ENCODE data around the gene SLC6A8.
"Not testable (repeated sequence)": the region's sequence is repeated elsewhere in the genome, so short reads cannot be mapped to it uniquely, and the experiment has no call there.

SLC6A8 gene

DNA sequence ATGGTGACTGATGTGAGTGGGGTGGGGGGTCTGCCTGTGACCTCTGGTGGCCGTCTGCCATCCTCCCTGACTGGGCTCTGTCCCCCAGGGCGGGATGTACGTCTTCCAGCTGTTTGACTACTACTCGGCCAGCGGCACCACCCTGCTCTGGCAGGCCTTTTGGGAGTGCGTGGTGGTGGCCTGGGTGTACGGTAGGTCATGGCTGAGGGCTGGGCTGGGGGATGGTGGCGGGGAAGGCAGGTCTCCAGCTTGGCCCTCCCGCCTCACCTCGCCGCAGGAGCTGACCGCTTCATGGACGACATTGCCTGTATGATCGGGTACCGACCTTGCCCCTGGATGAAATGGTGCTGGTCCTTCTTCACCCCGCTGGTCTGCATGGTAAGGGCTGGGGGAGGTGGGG is 6.5 kb downstream of the SLC6A8 start:
- not testable (repeated sequence) for DNase-seq

DNA sequence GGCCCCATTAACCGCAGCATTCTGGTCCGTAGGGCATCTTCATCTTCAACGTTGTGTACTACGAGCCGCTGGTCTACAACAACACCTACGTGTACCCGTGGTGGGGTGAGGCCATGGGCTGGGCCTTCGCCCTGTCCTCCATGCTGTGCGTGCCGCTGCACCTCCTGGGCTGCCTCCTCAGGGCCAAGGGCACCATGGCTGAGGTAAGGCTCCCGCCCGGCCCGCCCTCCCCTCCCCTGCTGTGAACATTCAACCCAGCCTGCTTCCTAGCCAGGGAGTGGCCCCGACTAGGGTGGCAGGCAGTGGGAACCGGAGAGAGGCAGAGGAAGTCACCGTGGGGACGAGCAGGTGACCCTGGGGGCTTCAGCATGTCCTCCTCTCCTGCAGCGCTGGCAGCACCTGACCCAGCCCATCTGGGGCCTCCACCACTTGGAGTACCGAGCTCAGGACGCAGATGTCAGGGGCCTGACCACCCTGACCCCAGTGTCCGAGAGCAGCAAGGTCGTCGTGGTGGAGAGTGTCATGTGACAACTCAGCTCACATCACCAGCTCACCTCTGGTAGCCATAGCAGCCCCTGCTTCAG is 7.1 kb downstream of the SLC6A8 start:
- DNase-seq, result no peak

DNA sequence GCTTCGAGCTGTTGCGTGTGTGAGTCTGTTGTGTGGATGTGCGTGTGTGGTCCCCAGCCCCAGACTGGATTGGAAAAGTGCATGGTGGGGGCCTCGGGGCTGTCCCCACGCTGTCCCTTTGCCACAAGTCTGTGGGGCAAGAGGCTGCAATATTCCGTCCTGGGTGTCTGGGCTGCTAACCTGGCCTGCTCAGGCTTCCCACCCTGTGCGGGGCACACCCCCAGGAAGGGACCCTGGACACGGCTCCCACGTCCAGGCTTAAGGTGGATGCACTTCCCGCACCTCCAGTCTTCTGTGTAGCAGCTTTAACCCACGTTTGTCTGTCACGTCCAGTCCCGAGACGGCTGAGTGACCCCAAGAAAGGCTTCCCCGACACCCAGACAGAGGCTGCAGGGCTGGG is 8.4 kb downstream of the SLC6A8 start:
- DNase-seq, result no peak

DNA sequence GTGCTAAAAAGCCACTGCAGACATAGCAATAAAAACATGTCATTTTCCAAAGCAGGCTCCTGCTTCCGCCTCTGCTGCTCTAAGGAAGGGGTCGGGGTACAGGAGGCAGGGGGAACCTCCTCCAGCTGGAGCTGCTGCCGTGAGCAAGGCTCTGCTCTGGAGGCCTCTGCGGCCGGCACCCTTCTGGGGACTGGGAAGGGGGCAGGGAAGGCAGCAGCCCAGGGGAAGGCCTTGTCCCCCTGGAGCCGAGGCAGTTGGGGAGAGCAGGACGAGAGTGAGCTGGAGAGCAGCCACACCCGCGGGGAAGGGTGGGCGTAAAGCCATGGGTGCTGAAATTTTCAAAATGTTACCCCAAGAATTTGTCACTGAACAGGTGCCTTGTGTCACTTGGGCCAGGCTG is 8.8 kb downstream of the SLC6A8 start:
- not testable (repeated sequence) for DNase-seq

DNA sequence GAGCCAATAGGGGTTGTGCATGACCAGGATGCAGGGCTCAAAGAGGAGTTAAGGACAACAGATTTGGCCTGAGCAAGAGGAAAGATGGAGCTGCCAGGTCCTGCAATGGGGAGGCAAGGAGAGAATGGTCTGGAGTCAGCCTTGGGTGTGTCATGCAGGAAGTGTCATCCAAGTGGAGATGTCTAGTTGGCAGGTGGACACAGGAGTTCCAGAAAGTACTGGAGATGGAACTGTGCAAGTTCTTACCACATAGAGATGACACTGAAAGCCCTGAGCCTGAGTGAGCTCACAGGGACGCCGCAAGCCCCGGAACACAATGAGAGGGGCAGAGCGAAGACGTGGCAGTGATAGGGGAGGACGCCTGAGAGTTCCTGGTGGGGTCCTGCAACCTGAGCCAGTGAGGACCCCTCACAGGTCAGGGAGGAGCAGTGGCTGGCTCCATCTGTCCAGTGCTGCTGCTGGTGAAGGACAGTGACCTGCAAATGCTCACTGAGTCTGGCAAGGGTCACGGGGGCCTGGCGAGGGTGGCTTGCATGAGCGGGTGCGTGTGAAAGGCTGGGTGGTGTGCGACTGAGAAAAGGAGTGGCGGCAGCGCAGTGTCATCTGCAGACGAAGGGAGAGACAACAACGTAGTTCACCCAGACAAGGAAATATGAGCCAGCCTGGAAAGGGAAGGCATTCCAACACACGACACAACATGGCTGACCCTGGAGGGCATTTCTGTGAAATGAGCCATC is 9.4 kb downstream of the SLC6A8 start:
- DNase-seq, result not testable (repeated sequence)

DNA sequence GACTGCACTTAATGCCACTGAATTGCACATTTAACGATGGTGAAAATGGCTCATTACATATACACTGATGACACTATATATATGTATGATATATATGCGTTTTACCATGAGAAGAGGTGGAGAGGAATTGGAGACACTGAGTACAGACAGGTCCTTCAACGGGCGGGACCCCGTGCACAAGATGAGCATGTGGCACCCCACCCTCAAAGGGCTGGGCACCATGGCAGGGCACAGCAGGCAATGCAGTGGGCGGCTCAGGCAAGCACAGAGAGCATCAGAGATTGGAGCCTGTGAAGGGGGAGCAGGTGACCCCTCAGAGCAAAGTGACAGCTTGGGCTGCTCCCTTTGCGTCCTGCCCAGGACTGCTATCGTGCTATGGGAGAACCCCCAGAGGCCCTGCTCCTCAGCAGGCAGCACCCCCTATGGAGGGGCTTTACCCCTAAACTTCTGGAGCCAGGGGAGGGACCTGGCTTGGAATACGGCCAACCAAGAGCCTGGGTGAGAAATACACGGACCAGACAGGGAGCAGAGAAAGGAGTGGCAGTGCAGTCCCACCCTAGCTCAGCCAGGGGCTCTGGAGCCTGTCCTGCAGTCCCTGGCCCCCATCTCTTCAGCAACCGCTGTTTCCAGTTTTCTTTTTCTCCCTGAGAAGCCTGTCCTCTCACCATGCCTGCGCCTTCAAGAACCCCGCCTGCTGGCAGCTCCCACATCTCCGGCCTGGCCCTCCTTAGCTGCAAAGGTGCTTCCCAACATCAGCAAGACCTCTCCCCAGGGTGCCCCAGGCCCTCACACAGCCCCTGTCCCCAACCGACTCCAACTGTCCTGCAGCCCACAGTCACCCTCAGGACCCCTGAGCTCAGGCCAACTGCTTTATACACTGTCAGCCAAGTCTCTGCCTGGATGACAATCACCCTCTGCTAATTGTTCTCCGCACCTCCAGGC is 10.5 kb downstream of the SLC6A8 start:
- DNase-seq, result no peak

DNA sequence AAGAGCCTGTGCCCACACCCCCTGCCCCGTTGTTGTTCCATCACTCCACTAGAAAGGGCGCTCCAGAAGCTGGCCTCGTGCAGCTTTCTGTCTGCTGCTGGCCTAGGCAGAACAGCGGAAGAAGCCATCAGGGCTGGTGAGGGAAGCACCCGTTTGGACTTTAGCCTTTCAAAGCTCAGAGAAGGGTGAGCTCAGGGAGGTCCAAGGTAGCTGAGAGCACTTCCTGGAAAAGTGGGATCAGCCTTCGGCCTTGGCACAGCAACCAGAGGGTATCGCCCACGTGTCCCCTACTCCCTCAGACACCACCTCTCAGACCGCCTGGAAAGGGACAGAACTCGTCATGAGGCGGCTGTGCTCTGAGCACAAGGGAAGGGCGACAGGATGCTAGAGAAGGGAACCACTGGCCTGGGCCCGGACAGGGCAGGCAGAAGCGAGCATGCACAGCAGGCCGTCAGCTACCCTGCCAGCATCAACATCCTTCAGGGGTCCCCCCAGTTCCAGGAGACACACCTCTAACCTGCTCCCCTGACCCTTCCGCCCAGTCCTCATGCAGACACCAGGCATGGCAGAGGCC is 11.6 kb downstream of the SLC6A8 start:
- not testable (repeated sequence) for DNase-seq

DNA sequence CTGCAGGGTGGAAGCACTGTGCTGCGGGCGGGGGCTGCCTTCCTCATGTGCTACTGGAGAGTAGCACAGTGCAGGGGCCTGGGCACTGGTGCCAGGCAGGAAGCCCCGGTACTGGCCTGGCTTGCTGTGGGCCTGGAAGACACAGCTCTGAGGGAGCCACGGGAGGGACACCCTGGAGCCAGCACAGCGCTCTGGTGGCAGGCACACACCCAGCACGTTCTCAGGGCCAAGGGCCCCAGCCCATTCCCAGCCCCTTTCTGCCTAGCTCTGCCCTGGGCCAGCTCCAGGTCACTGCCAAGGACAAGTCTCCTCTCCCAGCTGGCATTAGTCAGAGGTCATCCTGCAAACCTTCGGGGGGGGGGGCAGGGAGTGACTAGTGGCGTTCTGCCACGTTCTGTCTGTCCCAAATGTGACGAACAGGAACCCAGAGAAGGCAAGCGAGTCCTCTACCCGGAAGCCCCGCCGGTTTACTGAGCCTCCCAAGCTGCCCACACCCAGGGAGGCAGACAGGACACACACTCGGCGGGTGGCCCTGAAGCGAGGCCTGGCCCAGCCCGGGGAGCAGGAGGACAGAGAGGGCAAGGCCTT is 12.2 kb downstream of the SLC6A8 start:
- DNase-seq, result not testable (repeated sequence)

DNA sequence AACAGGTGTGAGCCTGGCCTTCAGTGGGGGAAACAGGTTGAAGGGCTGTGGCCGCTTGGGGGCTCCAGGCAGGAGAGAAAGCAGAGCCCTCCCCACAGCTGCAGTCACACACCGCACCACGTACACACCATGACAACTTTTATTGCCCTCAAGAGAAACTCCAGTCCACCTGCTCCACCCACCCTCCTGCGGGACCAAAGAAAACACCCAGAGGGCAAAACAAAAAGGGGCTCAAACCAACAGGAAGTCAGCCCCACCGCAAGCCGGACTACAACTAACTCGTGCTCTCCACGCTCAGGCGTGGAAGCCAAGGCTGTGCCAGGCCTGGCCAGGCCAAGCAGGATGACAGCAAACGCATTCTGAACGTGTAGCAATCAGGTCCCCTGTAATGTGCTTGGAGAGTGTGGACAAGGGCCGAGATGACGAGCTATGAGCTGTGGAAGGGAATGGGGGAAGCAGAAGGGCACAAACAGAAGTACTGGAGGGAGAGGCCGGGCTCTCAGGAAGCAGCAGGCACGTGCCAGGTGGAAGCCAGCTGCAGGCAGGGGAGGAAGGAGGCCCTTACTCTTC is 12.7 kb downstream of the SLC6A8 start:
- no peak for DNase-seq

DNA sequence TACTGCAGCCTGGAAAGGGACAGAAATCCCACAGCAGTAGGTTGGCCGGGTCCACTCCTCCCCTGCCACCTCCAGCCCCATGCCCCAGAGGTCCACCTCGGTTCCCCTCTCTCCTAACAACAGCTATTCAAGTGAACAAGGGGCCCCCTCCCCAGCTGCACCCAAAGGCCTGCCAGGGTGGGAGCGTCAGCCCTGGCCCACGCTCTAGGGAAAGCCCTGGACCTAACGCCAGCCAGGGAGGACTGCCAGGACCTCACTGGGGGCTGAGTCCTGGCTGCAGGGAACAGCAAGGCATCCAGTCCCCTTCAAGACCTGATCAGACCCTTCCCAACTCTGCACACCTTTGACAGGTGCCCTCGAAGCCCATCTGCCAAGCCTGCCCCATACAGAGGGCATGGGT is 13.2 kb downstream of the SLC6A8 start:
- no peak for DNase-seq

DNA sequence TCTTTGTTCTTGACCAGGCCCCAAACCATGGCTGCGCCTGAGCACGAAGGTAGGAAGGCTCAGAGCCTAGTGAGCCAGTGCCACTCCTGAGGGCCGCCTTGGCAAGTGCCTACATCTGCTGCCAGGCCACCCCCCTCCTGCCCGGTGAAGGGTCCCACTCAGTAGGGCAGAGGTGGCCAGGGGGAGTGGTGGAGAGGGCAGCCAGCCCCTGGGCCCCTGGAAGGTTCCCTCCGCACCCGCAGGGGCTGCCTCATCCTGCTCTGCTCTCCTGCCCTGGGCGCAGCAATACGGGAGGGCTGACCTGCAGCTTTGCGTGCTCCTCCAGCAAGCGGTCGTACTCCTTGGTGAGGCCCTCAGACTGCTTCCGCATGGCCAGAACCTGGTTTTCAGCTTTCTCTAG is 14.0 kb downstream of the SLC6A8 start:
- no peak for DNase-seq

DNA sequence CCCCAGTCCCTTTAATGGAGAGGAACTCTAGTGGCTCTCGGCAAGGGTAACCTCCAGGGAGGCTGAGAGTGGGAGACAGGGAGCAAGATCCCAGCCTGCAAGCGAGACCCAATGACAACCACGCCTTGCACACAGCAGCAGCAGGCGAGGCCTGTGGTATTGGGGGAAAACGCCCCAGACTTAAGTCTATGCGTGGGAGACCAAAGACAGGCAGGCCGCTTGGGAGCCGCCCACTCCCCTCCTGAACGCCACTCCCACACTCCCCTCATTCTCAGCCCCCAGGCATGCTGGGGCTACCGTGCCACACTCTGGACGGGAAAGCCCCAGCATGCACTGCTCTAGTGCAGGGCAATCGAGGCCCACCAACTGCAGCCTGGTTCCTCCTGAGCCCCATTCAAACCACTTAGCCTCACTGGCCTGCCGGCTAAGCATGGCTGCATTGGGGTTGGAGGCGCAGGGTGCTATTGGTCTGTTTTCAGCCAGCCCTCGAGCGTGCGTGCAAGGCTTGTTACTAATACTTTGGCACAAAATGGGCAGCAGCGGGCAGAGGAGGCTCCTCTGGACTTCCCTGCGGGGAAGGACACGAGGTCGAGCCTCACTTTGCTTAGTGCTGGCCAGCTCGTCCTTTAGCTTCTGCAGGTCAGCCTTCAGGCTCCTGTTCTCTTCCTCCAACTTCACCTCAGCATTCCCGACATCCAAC is 14.8 kb downstream of the SLC6A8 start:
- no peak for DNase-seq

DNA sequence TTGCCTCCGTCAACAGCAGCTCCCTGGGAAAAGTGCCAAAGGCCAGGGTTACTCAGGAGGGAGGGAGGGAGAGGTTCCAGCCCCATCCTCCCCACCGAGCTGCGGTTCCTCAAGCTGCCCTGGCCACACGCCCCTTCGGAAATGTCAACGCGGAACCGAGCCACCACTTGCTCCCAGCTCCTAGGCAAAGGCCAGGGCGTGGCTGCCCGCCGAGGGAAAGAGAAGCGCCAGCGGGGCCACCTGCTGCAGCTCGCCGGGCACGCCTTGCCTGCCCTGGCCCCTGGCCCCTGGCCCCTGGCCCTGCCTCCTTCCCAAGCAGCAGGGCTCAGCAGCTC is 15.3 kb downstream of the SLC6A8 start:
- DNase-seq, result no peak

DNA sequence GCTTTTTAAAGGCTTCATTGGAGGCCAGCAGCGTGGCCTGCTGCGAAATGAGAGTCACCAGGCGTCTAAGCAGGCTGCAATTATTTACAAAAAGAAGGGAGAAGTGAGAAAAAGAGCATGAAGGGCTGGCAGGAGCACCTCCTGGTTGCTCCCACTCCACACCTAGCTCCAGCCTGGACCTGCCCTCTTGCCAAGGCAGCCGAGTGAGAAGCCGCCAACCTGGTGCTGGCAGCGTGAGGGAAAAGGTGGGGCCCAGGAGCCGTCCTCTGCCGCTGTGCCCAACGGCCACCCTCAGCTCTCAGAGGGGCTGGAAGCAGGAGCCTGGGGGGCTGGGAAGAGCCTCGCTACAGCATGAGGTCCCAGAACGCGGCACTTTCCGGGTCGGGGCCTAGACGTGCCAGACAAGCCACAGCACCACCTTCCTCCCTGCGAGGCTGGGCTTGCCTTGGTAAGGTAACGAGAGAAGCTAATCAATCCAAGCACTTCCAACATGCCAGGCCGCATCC is 16.3 kb downstream of the SLC6A8 start:
- no peak for DNase-seq

DNA sequence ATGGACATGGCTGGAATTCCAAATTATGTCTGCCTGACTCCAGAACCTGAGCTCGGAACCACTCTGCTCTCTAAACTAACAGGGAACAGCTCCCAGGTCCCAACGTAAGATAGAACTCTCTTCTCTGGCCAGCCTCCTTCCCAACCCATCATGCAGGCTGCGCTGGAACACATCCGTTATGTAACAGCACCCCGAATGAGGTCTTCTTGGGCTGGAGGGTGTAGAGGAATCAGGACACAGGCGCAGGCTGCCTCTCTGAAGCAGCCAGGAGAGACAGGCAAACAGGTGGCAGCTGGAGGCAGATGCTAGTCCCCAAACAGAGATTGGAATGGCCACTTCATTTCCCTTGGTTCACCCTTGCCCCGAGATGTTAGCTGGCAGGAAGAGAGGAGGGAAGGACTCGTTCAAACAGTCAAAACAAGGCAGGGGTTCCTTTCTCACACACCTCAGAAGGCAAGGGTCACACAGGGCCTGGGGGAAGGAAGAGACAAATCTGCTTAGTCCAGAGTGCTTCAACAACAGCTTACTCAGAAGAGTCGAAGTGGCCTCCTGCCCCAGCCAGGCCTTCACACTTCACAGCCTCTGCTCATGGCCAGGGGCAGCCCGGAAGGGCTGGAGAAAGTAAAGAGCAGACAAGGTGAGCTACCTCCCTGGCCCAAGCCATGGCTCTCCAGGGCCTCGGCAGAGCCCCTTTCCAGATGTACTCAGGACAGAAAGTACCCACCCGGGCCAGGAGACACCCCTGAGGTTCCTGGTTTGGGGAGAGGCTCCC is 17.1 kb downstream of the SLC6A8 start:
- not testable (repeated sequence) for DNase-seq

DNA sequence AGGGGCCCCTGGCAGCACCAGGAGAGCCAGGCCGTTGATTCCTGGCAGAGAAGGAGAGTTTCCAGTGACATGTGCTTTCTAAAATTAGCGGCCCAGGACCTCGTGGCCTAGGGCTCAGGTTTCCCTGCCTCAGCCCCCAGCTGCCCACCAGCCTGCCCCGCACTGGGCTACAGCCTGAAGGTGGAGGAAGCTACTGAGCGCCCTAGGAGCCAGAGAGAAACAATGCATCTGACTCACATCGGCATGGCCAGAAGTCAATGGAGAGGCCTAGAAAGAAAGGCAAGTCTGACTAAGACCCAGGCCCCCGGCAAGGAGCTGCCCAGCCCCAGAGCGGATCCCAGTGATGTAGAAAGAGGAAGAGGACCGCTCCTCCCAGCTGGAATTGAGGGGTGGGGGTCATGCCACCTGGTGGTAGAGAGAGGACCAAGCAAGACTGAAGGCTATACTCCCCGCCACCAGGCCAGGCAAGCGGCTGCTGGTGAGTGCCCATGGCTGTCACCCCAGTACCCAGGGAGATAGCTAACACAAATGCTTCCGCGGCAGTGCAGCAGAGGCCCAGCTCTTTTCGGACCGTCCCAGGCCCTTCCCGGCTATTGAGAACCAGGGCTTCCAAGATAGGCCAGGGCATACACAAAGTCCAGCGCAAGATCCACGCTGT is 17.8 kb downstream of the SLC6A8 start:
- DNase-seq, result not testable (repeated sequence)

DNA sequence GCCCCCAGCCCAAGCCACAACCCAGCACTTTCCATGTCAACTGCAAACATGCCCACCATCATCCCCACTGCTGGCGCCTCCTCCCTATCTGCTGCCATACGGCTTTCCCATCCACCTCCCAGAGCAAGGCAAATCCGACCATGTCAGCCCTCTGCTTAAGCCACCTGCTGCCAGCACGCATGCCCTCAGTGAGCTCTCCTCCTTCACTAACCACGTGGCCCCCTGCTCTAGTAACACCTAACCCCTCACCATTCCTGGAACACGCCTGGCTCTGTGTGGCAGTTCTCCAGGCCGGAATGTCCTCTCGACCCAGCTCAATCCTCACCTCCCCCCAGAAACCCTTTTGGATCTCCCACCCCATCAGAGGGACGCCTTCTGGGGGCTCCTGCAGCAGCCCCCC is 19.1 kb downstream of the SLC6A8 start:
- DNase-seq, result no peak

DNA sequence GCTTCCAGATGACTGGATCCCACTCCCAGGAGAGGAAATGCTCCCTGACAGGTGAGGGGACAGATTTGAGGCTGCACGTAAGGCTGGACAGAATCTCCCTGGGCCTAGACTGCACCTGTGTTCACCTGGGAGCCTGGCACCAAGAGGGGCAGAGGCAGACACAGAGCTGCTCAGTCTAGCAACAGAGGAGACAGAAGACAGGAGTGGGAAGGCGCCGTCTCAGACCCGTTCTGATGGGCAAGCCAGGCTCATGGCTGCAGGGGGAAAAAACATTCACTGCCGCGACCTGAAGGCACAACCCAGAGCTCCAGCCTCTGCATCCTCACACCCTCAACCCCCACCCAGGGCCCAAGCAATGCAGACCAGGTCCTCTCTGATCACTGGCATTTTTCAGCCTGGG is 19.7 kb downstream of the SLC6A8 start:
- no peak for DNase-seq

DNA sequence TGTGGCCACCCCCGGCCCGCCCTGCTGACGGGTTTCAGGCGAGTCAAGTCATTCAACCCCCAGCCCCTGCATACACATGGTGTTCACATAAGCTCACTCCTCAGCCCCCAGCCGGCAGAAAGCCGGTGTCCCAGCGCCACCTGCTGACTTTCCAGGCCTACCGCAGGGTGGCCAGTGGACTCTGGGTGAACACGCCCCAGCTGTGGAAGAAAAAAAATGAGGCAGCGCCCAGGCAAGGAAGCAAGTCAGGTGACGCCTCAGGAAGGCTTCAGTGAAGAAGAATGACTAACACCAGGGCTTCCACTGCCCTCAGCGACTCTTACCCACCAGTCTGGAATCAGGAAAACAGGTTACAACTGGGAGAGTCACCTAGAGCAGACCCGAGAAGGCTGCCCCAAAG is 20.7 kb downstream of the SLC6A8 start:
- DNase-seq, result peak in 1 of 2 experiments; percentile 81

Measured in NCI-H524 (cell line).